WERI-Rb-1 (cell line): ENCODE data around the gene NMU.

Experiments
- DNase-seq: peaks from one replicate; pipeline ENCODE4 v3.0.0-alpha.2; 2020
- H3K27ac ChIP-seq: fragments of 250-450 bp; sonication (Bioruptor Pico); 2 replicates; pipeline ENCODE4 v1.5.1; 2020; ENCODE audit warnings: mild to moderate bottlenecking, moderate library complexity
- H3K27me3 ChIP-seq: fragments of 250-450 bp; sonication (Bioruptor Pico); 2 replicates; pipeline ENCODE4 v1.5.1; 2021; ENCODE audit warnings: mild to moderate bottlenecking, low read depth, moderate library complexity; ENCODE audit not compliant: insufficient read depth, severe bottlenecking
- H3K36me3 ChIP-seq: fragments of 250-450 bp; sonication (Bioruptor Pico); 2 replicates; pipeline ENCODE4 v1.5.1; 2020; ENCODE audit warnings: mild to moderate bottlenecking, moderate library complexity
- H3K4me3 ChIP-seq: 2 replicates; pipeline ENCODE4 v1.5.1; 2011; ENCODE audit warnings: low read depth, mild to moderate bottlenecking, control low read depth, low read length
- H3K9me3 ChIP-seq: fragments of 250-450 bp; sonication (Bioruptor Pico); 2 replicates; pipeline ENCODE4 v1.5.1; 2021; ENCODE audit warnings: mild to moderate bottlenecking, moderate library complexity; ENCODE audit not compliant: severe bottlenecking
- TF ChIP-seq, protein P1 (sequence below): IDR thresholded peaks from 2 replicates; pipeline ENCODE4 v1.5.1; 2011; ENCODE audit warnings: low read depth, mild to moderate bottlenecking, control low read depth, inconsistent platforms, low read length

NMU gene

DNA sequence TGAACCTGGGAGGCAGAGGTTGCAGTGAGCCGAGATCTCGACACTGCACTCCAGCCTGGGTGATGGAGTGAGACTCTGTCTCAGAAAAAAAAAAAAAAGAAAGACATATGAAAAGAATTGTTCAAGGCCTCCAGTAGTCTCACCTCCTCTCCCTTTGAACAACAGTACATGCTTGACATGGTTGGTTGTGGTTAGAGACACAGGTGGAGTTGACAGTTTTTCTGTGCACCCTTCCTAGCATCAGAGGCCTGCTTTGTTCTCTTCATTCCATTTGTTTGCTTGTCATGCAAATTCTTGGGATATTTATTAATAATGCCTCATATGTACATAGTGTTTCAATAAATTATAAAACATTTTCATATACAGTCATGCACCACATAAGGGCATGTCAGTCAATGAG is 25.7 kb downstream of the NMU start:
- DNase-seq: no peak
- no peak overlapping the region for H3K4me3 ChIP-seq
- H3K27me3 ChIP-seq: no peaks in the 10 kb centered on the region
- TF ChIP-seq, protein P1, sequence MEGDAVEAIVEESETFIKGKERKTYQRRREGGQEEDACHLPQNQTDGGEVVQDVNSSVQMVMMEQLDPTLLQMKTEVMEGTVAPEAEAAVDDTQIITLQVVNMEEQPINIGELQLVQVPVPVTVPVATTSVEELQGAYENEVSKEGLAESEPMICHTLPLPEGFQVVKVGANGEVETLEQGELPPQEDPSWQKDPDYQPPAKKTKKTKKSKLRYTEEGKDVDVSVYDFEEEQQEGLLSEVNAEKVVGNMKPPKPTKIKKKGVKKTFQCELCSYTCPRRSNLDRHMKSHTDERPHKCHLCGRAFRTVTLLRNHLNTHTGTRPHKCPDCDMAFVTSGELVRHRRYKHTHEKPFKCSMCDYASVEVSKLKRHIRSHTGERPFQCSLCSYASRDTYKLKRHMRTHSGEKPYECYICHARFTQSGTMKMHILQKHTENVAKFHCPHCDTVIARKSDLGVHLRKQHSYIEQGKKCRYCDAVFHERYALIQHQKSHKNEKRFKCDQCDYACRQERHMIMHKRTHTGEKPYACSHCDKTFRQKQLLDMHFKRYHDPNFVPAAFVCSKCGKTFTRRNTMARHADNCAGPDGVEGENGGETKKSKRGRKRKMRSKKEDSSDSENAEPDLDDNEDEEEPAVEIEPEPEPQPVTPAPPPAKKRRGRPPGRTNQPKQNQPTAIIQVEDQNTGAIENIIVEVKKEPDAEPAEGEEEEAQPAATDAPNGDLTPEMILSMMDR: no peak
- H3K9me3 ChIP-seq: no peaks in the 10 kb centered on the region
- H3K36me3 ChIP-seq: no peaks in the 10 kb centered on the region
- H3K27ac ChIP-seq: no peak overlapping the region

DNA sequence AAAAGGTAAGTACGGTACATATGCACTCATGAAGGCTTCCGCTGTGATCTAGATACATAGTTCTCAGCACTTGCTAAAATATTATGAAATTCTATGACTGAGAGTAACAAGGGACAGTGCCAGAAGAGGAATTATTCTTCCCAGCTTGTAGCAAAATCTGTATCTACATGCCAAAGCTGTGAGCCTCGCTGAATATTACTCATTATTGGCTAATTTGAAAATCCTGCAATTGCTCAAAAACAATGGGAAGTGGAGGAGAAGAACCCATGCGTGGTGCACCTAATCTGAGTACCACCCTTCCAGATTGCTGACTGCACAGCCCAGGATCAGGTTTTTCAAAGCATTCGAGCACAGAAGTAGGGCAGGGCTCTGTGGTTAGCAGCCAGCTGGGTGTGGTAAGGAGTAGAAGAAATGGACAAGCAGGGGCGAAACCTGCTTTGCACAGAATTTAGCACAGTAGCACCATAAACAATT is 26.7 kb downstream of the NMU start:
- H3K9me3 ChIP-seq: no peaks in the 10 kb centered on the region
- no peak for DNase-seq
- H3K36me3 ChIP-seq: no peaks in the 10 kb centered on the region
- TF ChIP-seq, protein P1: no peak
- H3K4me3 ChIP-seq: no peak overlapping the region
- H3K27ac ChIP-seq: no peak overlapping the region
- no peaks in the 10 kb centered on the region for H3K27me3 ChIP-seq

DNA sequence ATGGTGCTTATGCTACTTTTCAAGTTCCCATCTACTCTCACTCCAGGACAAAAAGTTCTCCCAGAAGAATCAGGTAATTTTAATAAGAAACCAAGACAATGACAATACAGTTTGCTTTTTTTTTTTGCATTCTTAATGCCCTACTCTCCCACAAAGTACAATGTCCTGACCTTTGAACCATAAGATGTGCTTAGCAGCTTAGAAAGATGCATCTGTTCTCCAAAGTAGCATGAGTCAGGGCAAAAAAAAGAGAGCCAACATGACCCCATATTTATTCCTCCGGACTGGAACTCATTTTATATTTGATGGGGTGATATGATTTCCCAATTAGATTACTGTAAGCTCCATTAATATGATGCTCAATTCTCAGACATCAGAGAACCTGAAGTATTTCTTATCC is 27.5 kb downstream of the NMU start:
- Histone ChIP-seq H3K9me3 (no peaks in the 10 kb centered on the region), H3K4me3 (no peak overlapping the region), H3K27ac (no peak overlapping the region), H3K27me3 (no peaks in the 10 kb centered on the region), H3K36me3 (no peaks in the 10 kb centered on the region)
- no peak for DNase-seq
- TF ChIP-seq, protein P1: no peak

DNA sequence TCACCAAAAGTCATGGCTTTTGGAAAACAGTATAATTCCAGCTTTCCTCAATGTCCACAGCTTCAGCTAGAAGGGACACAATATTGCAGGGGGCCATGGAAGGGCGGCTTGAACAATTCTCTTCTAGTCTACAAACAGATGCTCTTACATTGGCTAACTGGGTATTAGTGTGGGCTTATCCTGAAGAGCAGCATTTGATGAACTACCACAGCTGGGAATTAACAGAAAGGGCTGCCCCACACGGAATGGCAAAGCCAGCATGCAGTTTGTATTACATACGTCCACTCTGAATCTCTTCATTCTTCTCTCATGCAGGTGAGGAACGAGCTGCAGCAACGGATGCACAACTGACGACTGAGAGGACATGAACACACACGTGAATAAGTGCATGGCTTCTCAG is 31.1 kb downstream of the NMU start:
- TF ChIP-seq, protein P1: no peak
- Histone ChIP-seq H3K36me3 (no peaks in the 10 kb centered on the region), H3K27me3 (no peaks in the 10 kb centered on the region), H3K4me3 (peak overlapping the region; percentile 48), H3K9me3 (no peaks in the 10 kb centered on the region), H3K27ac (peak overlapping the region; percentile 54)
- peak; percentile 62 for DNase-seq

DNA sequence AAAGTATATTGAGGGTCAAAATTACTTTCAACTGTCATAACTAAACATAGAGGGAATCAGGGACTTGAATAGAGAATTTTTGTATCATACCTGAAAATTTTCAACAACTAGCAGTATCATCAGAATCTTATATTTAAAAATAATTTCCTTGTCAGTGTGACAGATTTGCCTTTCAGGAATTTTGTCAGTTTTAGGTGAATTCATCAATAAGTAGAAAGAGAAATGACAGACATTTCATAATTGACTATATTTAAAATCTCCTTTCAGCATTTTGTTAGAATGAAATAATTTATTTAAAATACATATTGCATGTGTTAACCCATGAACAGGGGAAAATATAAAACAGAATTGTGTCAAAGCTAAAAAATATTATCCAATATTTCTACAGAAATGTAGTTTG is 35.5 kb downstream of the NMU start:
- H3K9me3 ChIP-seq: no peaks in the 10 kb centered on the region
- no peaks in the 10 kb centered on the region for H3K36me3 ChIP-seq
- TF ChIP-seq, protein P1: no peak
- no peak for DNase-seq
- H3K27ac ChIP-seq: no peak overlapping the region
- no peak overlapping the region for H3K4me3 ChIP-seq
- H3K27me3 ChIP-seq: no peaks in the 10 kb centered on the region

DNA sequence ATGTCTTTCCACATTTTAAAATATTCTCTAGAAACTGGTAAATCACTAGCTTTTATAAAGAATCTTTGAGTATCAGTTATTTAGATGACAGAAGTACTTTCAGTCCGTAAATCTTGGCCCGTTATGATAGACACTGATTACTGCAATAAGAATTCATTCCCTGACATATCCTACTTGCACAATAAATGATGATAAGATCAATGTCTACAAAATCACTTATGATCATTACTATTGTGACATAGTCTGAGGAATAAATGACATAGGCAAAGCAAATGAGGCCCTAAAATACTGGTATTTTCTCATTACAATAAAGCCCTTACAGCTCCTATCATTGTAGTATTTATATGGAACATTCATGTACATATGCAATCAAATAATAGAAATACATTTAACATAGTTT is 37.5 kb downstream of the NMU start:
- TF ChIP-seq, protein P1: no peak
- no peaks in the 10 kb centered on the region for H3K36me3 ChIP-seq
- H3K27ac ChIP-seq: no peak overlapping the region
- H3K9me3 ChIP-seq: no peaks in the 10 kb centered on the region
- no peaks in the 10 kb centered on the region for H3K27me3 ChIP-seq
- DNase-seq: no peak
- H3K4me3 ChIP-seq: no peak overlapping the region
